SJSA1 (cell line): ENCODE measurements around the gene LASP1NB. TPM values are rescaled to one million over a fixed set of nuclear protein-coding genes. Genes with fewer than 3 reads are reported as not detected.

ENCODE experiments used
- total RNA-seq: library from RNA; depleted of rRNA; stranded (reverse); fragments of >200 nt; shearing (Covaris generic); gene quantifications from 2 replicates; pipeline ENCODE4 v1.2.3, GENCODE V29; 2014; rRNA removed

The LASP1NB gene

Other genes with a start within 250 kb of the LASP1NB start
- 8.6 and 11.7 TPM in 2 replicates for gene MLLT6, start 220.3 kb upstream of the LASP1NB start, total RNA-seq
- 2.2 and 6.1 TPM in 2 replicates for gene CISD3, start 195.3 kb upstream of the LASP1NB start, total RNA-seq
- gene PCGF2, start 177.3 kb upstream of the LASP1NB start, total RNA-seq = 3.6 and 4.2 TPM in 2 replicates
- gene PSMB3, start 172.9 kb upstream of the LASP1NB start, total RNA-seq = 297 and 448 TPM in 2 replicates
- gene PIP4K2B, start 126.1 kb upstream of the LASP1NB start, total RNA-seq = 37.0 and 47.9 TPM in 2 replicates
- 6.6 and 11.3 TPM in 2 replicates for gene CWC25, start 100.3 kb upstream of the LASP1NB start, total RNA-seq
- gene RPL23, start 71.9 kb upstream of the LASP1NB start, total RNA-seq = 817 and 952 TPM in 2 replicates
- gene LASP1, start 55.6 kb upstream of the LASP1NB start, total RNA-seq = 146 and 174 TPM in 2 replicates
- gene FBXO47, start 41.8 kb downstream of the LASP1NB start, total RNA-seq = not detected in 2 replicates
- gene PLXDC1, start 226.0 kb downstream of the LASP1NB start, total RNA-seq = not detected in 2 replicates
- gene ARL5C, start 240.5 kb downstream of the LASP1NB start, total RNA-seq = not detected in 2 replicates